Stimulated activated CD4-positive, alpha-beta T cell treated with anti-CD3 and anti-CD28 coated beads, Interleukin-1b, Interleukin-23, amount 100 ng/mL, for 48 hours (primary cell): ENCODE data around the gene ASIC2.

ENCODE experiments used
- DNase-seq: peaks from one replicate; pipeline ENCODE4 v3.0.0-alpha.2; 2020

The ASIC2 gene

DNA sequence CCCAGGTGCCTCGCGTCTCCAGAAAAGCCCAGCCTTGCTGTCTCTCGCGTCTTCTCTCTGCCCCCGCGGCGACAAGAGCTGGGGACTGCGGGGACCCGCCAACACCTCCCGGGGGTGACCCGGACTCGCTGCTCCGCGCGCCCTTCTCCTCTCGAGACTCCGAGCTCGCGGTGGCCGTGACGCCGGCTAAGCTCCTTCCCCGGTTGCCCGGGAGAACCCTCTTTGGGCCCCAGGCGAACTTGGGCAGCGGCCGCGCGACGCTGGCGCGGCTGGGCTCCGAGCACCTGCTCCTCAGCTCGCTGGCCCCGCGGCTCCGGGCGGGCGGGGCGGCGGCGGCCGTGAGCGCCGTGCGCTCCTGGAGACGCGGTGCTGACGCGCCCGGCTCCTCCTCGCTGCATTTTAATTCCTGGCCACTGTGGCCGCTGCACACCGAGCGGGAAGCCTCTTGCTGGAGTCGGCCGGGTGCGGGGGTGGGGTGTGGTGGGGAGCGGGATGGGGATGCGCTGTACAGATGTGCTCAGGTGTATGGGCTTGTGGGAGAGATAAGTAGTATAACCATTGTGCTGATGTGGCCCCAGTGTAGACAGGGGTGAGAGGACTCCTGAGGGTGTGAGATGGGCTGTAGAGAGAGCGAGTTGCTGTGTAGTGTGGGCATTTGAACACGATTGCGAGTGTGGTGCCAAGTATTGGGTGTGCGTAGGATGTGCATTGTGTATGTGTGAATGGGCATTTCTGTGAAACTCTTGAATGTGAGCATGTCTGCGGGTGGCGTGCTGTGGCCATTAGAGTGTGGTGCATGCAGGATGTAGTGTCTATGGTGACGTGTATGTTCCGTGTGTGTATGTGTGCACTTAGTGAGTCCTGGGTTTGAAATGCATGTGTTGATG is at the start of gene ASIC2:
ASIC2 (minus strand) TSS at position 315 of the 887 bp plus-strand sequence.
- no peak for DNase-seq

DNA sequence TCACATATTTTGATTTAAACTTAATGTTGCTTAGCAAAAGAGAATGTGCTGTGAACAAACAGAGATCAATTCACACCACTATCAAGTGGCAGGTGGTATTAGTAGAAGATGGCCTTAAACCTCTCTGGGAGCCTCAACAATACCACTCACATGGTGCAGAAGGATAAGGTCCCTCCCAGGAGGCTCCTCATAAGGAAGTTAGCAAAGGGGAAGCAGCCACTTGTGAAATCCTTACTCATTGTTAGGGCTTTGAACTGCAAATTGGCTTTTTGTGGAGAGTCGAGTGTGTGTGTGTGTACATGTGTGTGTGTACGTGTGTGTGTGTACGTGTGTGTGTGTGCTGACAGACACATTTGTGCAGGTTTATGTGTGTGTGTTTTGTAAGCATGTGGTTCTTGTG is 48.9 kb upstream of the ASIC2 start:
- no peak for DNase-seq

GRCh38 chr17:33338242-33338641 is 45.1 kb upstream of the ASIC2 start:
- DNase-seq = no peak

- DNase-seq = no peak
Observed at GRCh38 chr17:33335491-33336173, 42.5 kb upstream of the ASIC2 start.

DNA sequence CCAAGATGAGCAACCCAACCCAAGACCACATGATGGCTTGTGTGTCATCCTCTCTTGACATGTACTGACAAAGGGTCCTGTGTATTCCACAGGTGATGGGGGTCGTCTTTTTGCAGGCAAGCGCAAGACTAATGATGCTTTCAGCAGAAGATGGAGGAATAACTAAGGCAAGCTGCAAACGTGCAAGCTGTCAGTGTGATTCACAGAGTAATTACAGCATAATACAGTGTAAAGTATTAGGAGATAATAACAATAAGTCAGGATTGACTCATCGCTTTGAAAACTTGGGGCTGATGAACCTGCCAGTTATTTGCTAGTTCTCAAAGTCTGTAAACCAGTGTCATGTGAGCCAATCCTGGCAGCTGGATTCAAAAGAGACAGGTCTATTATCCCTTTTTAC is 41.6 kb upstream of the ASIC2 start:
- DNase-seq = no peak

- no peak for DNase-seq
Observed at GRCh38 chr17:33330877-33331276, 37.8 kb upstream of the ASIC2 start.

GRCh38 chr17:33328129-33328528 is 35.0 kb upstream of the ASIC2 start:
- no peak for DNase-seq

DNA sequence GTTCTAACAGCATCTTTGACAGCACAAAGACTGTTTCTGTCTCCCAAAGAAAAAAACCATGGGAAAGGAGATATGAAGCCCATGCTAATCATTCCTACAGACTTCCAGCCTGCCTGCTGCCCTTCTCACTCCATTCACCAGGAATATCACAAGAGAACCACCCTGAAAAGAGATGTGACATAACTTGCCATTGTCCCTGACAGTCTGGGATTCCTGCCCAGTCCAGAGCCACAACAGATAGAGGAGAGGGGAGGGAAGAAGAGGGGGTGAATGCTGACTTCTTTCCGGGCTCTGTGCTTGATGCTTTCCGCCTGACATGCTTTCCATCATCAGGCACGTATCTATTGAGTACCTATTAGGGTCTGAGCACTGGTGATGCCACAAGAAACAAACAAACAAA is 31.6 kb upstream of the ASIC2 start:
- DNase-seq = no peak

DNA sequence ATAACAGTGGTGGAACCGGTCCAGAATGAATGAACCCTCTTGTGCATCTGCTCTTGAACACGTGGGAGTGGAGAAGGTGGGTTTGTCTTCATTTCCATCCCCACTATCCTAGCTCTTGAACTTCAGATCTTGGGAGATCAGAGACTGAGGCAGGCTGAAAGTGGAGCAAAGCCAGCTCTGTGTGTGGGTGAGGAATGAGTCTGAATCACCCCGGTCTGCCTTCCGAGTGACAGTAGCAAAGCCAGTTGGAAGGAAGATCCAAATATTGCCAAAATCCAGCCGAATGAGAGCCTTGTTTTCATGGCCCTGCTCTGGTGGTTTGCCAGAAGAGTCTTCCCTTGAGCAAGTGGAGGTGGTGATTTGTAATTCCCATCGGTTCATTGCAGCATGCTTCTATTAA is 29.0 kb upstream of the ASIC2 start:
- DNase-seq = no peak

GRCh38 chr17:33318241-33318640 is 25.1 kb upstream of the ASIC2 start:
- no peak for DNase-seq

- DNase-seq = no peak
Observed at GRCh38 chr17:33316746-33317145, 23.7 kb upstream of the ASIC2 start.

- no peak for DNase-seq
Observed at GRCh38 chr17:33310296-33310695, 17.2 kb upstream of the ASIC2 start.

- no peak for DNase-seq
Observed at GRCh38 chr17:33303254-33303653, 10.2 kb upstream of the ASIC2 start.

DNA sequence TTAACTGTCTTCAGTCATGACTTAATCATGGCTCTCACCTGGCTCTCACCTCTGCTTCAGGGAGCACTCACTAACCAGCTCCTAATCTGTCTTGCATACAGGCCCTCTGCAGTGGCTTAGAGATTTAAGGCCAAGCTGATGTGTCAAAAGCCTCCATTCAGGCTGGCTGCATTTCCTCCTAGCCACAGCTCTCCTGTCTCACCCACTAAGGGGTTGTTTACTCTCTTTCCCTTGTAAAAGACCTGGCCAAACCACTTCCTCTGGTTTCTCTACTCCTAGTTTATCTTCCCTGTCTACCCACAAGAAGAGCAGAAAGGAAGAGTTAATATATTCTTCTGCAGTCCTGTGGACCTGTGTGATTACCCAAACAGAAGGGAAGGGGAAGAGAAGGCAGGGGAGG is 9.3 kb upstream of the ASIC2 start:
- DNase-seq = no peak

DNA sequence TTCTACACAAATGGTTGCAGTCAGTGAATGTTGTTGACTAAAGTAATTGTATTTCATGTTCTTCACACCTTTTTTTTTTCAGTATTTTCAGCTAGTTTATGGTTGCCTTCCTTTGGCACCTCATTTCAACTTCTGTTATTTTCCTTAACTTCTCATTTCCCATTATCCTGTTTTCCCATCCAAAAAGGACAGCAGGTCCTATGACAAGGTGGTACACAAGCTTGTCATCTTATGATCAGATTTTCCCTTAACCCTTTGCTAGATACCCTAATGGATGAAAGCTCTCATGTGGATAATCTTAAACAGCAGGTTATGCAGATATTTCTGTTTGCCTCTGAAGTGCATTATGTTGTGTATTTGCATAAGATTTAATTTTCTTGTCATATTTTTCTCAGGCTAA is 7.1 kb upstream of the ASIC2 start:
- no peak for DNase-seq

GRCh38 chr17:33299115-33299514 is 6.0 kb upstream of the ASIC2 start:
- DNase-seq = no peak

- DNase-seq = no peak
Observed at GRCh38 chr17:33297643-33298042, 4.5 kb upstream of the ASIC2 start.

DNA sequence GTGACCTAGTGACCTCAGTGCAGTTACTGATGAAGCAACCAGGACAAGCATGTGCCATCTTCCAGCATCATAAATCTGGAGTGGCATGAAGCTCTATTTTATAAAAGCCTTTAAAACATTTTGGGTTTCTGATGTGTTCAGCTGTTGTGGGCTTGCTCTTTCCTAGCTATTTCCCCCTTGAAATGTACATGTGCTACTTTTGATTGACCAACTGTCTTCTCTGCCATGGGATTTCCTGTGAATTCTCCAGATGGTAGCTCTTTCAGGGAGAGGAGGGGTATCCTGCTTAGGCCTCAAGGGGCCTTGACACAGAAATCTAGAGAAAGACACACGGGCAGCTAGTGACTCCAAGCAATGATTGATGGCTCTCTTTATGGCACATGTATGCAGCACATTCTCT is 1.9 kb upstream of the ASIC2 start:
- DNase-seq = no peak

DNA sequence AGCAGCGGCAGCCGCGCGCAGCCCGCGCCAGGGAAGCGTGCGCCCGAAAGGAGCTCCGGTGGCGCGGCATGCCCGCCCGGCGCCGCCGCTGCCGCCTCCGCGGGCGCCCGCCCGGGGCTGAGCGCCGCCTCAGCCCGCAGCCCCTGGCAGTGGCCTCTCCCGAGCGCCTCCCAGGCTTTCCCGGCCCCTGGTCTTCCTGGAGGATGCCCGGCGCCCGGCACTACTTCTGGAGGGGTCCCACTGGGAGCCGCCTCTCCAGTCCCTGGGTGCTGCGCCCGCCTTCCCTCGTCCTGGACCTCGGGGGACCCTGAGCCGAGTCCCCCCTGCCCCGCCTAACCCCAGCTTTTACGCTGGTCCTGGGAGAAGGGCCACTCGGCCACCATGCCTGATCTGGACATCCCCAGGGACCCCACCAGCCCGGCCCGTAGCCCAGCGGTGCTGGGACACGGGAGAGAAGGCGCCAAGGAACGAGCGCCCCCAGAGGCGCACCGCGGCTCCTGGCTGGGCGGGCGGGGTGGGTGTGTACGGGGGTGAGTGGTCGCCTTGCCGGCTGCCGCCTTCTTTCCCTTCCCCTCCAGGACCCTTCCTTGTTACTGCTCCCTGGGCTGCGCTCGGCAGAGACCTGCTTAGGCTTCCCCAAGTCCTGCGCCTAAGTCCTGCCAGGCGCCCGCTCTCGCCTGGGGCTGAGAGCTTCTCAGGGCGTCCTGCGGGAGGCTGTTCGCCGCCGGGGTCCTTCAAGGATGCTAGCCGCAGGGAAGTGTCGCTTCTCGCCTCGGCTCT is 704 bp downstream of the ASIC2 start:
- DNase-seq = no peak

DNA sequence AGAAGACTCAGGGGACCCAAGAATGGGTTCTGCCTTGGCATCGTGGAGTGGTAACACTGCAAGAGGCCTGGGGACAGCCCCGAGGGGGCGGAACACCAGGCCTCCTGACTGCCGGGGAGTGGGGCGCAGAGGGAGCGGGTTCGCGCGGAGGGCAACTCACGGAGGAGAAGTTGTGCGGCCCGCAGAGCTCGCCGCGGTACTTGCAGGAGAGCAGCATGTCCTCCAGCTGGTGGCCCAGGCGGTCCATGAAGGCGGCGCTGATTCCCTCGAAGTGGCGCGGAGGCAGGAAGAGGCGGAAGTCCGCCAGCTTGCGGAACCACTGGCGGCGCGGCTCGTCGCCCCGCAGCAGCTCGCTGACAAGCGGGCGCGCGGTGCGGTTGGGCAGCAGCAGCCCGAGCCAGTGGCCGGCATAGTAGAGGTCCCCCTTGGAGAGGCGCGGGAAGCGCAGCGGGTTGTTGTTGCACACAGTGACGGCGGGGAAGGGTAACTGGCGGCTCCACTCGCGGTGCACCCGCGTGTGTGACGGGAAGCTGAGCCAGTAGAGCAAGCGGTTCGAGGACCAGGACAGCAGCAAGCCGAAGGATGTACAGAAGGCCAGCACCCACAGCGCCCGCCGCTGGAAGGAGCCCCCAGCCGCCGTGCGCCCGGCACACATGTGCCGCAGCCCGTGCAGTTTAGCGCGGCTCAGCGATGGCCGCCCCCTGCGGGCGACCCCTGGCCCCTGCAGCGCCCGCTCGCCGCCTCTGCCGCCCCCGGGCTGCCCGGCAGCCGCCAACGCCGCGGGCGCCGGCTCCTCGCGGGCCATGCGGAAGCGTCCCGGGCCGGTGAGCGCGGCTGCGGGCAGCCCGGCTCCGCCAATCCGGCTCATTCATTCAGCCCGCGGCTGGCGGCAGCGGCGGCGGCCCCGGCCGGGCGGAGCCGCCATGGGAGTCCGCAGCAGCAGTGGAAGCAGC is 1.6 kb downstream of the ASIC2 start:
- no peak for DNase-seq

- no peak for DNase-seq
Observed at GRCh38 chr17:33290253-33290652, 2.8 kb downstream of the ASIC2 start.

DNA sequence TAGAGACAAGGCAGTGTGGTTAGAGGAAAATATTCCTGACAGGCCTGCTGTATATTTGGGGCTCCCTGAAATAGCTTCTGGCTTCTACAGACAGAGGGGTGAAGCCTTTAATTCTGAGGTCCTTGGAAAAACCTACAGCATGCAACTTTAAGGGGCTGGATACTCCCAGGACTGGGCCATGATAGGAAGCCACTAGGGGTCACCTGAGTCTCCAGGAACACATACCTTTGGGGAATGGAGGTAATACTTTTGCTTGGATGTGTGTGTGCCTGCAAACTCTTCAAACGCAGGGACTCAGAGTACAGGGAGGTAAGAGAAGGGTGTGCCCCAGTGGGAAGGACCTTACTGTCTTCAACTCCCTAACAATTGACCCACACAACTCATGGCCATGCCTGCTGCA is 4.1 kb downstream of the ASIC2 start:
- no peak for DNase-seq
